Smooth muscle cell (in vitro differentiated cells): ENCODE data around the gene PNCK. TPM values are rescaled to one million over a fixed set of nuclear protein-coding genes. Genes with fewer than 3 reads are reported as not detected.

Experiments used
- DNase-seq: peaks from one replicate; lab custom pipeline; 2025; ENCODE audit not compliant: unreplicated experiment; lab: John Stamatoyannopoulos, UW
- H2AFZ ChIP-seq: fragments of 200-600 bp; sonication (generic); 2 replicates; pipeline ENCODE4 v1.6.0; 2016; ENCODE audit warnings: antibody characterized with exemption, low read depth, mild to moderate bottlenecking
- H3F3A ChIP-seq: fragments of 200-600 bp; sonication (generic); 2 replicates; pipeline ENCODE4 v1.6.0; 2017; ENCODE audit warnings: antibody characterized with exemption, low read depth
- H3K27ac ChIP-seq: fragments of 200-600 bp; sonication (generic); 2 replicates; pipeline ENCODE4 v1.5.1; 2016; ENCODE audit warnings: low read depth, mild to moderate bottlenecking
- H3K27me3 ChIP-seq: fragments of 200-600 bp; sonication (generic); 2 replicates; pipeline ENCODE4 v1.6.1; 2016; ENCODE audit warnings: low read depth, mild to moderate bottlenecking
- H3K36me3 ChIP-seq: fragments of 200-600 bp; sonication (generic); 2 replicates; pipeline ENCODE4 v1.5.1; 2016; ENCODE audit warnings: low read depth
- H3K4me1 ChIP-seq: fragments of 200-600 bp; sonication (generic); 2 replicates; pipeline ENCODE4 v1.5.1; 2016; ENCODE audit warnings: low read depth
- H3K4me2 ChIP-seq: fragments of 200-600 bp; sonication (generic); 2 replicates; pipeline ENCODE4 v1.6.0; 2016; ENCODE audit warnings: mild to moderate bottlenecking
- H3K4me3 ChIP-seq: fragments of 200-600 bp; sonication (generic); 2 replicates; pipeline ENCODE4 v1.5.1; 2016; ENCODE audit warnings: mild to moderate bottlenecking
- H3K79me2 ChIP-seq: fragments of 200-600 bp; sonication (generic); 2 replicates; pipeline ENCODE4 v1.6.0; 2016; ENCODE audit warnings: low read depth, mild to moderate bottlenecking
- H3K9ac ChIP-seq: fragments of 200-600 bp; sonication (generic); 2 replicates; pipeline ENCODE4 v1.6.0; 2016; ENCODE audit warnings: low read depth
- H3K9me3 ChIP-seq: fragments of 200-600 bp; sonication (generic); replicated peaks from 2 replicates; pipeline ENCODE4 v1.5.1; 2016; ENCODE audit warnings: low read depth
- H4K20me1 ChIP-seq: fragments of 200-600 bp; sonication (generic); 2 replicates; pipeline ENCODE4 v1.6.0; 2016; ENCODE audit warnings: low read depth
- CTCF ChIP-seq: fragments of 200-600 bp; sonication (generic); IDR thresholded peaks from 2 replicates; pipeline ENCODE4 v1.5.1; 2017; ENCODE audit warnings: borderline replicate concordance, mild to moderate bottlenecking, antibody characterized with exemption; ENCODE audit not compliant: insufficient read depth, poor library complexity, severe bottlenecking
- WGBS: methylation state at CpG from one replicate; pipeline ENCODE4 v1.1.7; 2016; ENCODE audit warnings: low lambda C conversion rate; 5-methylcytosine and 5-hydroxymethylcytosine counted together
- polyA plus RNA-seq: library from polyadenylated mRNA; unstranded; fragments of >200 nt; fragmentation: Nextera tagmentation; extraction: Ambion mirVana; gene quantifications from 2 replicates; pipeline ENCODE4 v1.2.1, GENCODE V29; 2016
- total RNA-seq: library from RNA; depleted of rRNA; stranded (reverse); fragments of >200 nt; gene quantifications from 2 replicates; pipeline ENCODE4 v1.2.3, GENCODE V29; 2014

PNCK gene
- total and polyA plus RNA-seq, 2 experiments from 2014 or later = 2.8 to 4.0 TPM

- H3K9ac ChIP-seq = no peak overlapping the region
- 85% methylated on average over 7 of the region's 7 CpGs for WGBS
- DNase-seq = no peak
- H3K27me3 ChIP-seq = no peaks in the 10 kb centered on the region
- no peaks in the 10 kb centered on the region for H3F3A ChIP-seq
- TF ChIP-seq CTCF = no peak
- H3K4me1 ChIP-seq = no peaks in the 10 kb centered on the region
- H3K79me2 ChIP-seq = no peaks in the 10 kb centered on the region
- no peak overlapping the region for H3K4me2 ChIP-seq
- H4K20me1 ChIP-seq = no peaks in the 10 kb centered on the region
- H2AFZ ChIP-seq = no peak overlapping the region
- no peaks in the 10 kb centered on the region for H3K9me3 ChIP-seq
- no peaks in the 10 kb centered on the region for H3K36me3 ChIP-seq
- H3K4me3 ChIP-seq = no peak overlapping the region
- H3K27ac ChIP-seq = no peak overlapping the region
Measured at GRCh38 chrX:153632595-153632946, 41.0 kb downstream of the PNCK start.

- Histone ChIP-seq H3K9ac (no peak overlapping the region), H3K4me1 (no peaks in the 10 kb centered on the region), H3K27ac (no peak overlapping the region), H3K36me3 (no peaks in the 10 kb centered on the region), H3F3A (no peaks in the 10 kb centered on the region), H3K27me3 (no peaks in the 10 kb centered on the region), H3K4me3 (no peak overlapping the region), H3K4me2 (no peak overlapping the region), H3K79me2 (no peaks in the 10 kb centered on the region), H3K9me3 (no peaks in the 10 kb centered on the region), H2AFZ (no peak overlapping the region), H4K20me1 (no peaks in the 10 kb centered on the region)
- TF ChIP-seq CTCF = no peak
- 86% methylated on average over 19 of the region's 19 CpGs for whole genome bisulfite sequencing
- DNase-seq = no peak
Measured at GRCh38 chrX:153631907-153632594, 41.6 kb downstream of the PNCK start.

GRCh38 chrX:153631346-153631745, 42.3 kb downstream of the PNCK start:
- no peak for DNase-seq
- H3K27me3 ChIP-seq = no peaks in the 10 kb centered on the region
- no peak for TF ChIP-seq CTCF
- no peaks in the 10 kb centered on the region for H3K36me3 ChIP-seq
- no peaks in the 10 kb centered on the region for H3K79me2 ChIP-seq
- H4K20me1 ChIP-seq = no peaks in the 10 kb centered on the region
- H3K4me3 ChIP-seq = no peak overlapping the region
- WGBS = 83% methylated on average over 2 of the region's 2 CpGs
- H3K27ac ChIP-seq = no peak overlapping the region
- H3K4me1 ChIP-seq = no peaks in the 10 kb centered on the region
- H2AFZ ChIP-seq = no peak overlapping the region
- H3F3A ChIP-seq = no peaks in the 10 kb centered on the region
- H3K9me3 ChIP-seq = no peaks in the 10 kb centered on the region
- H3K4me2 ChIP-seq = no peak overlapping the region
- no peak overlapping the region for H3K9ac ChIP-seq

GRCh38 chrX:153628665-153629064, 44.9 kb downstream of the PNCK start:
- no peak for DNase-seq
- H2AFZ ChIP-seq = no peak overlapping the region
- H3K36me3 ChIP-seq = no peaks in the 10 kb centered on the region
- H3K27ac ChIP-seq = no peak overlapping the region
- H3K4me2 ChIP-seq = no peak overlapping the region
- no peaks in the 10 kb centered on the region for H3K79me2 ChIP-seq
- H3K4me1 ChIP-seq = no peaks in the 10 kb centered on the region
- H3K9ac ChIP-seq = no peak overlapping the region
- H3K9me3 ChIP-seq = no peaks in the 10 kb centered on the region
- WGBS = 86% methylated on average over 10 of the region's 12 CpGs
- H3K4me3 ChIP-seq = no peak overlapping the region
- no peak for TF ChIP-seq CTCF
- no peaks in the 10 kb centered on the region for H3F3A ChIP-seq
- no peaks in the 10 kb centered on the region for H3K27me3 ChIP-seq
- H4K20me1 ChIP-seq = no peaks in the 10 kb centered on the region
